Measurements from ENCODE around the gene KRTAP3-3. TPM values are rescaled to one million over a fixed set of nuclear protein-coding genes. Genes with fewer than 3 reads are reported as not detected.

Gene KRTAP3-3
- total RNA-seq, 1 experiment from 2014 or later = not detected

DNA sequence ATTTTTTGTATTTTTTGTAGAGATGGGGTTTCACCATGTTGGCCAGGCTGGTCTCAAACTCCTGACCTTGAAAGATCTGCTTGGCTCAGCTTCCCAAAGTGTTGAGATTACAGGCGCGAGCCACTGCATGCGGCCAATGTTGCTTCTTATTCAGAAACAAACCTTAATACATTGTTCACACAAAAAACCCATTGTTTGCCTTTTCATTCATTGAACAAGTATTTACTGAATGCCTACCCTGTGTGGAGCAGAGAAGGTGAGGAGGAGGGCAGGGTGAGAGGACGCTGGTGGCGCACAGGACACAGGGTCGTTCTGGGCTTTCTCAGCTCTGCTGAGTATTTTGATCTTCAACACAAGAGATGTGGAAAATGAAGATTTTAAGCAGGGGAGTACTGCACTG, 48.5 kb downstream of the KRTAP3-3 start (continued):
- TF ChIP-seq, protein P1, sequence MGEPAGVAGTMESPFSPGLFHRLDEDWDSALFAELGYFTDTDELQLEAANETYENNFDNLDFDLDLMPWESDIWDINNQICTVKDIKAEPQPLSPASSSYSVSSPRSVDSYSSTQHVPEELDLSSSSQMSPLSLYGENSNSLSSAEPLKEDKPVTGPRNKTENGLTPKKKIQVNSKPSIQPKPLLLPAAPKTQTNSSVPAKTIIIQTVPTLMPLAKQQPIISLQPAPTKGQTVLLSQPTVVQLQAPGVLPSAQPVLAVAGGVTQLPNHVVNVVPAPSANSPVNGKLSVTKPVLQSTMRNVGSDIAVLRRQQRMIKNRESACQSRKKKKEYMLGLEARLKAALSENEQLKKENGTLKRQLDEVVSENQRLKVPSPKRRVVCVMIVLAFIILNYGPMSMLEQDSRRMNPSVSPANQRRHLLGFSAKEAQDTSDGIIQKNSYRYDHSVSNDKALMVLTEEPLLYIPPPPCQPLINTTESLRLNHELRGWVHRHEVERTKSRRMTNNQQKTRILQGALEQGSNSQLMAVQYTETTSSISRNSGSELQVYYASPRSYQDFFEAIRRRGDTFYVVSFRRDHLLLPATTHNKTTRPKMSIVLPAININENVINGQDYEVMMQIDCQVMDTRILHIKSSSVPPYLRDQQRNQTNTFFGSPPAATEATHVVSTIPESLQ (CRISPR knock-in tag; IDR thresholded peaks at IDR 0.05) = no peak
- TF ChIP-seq, protein P2, sequence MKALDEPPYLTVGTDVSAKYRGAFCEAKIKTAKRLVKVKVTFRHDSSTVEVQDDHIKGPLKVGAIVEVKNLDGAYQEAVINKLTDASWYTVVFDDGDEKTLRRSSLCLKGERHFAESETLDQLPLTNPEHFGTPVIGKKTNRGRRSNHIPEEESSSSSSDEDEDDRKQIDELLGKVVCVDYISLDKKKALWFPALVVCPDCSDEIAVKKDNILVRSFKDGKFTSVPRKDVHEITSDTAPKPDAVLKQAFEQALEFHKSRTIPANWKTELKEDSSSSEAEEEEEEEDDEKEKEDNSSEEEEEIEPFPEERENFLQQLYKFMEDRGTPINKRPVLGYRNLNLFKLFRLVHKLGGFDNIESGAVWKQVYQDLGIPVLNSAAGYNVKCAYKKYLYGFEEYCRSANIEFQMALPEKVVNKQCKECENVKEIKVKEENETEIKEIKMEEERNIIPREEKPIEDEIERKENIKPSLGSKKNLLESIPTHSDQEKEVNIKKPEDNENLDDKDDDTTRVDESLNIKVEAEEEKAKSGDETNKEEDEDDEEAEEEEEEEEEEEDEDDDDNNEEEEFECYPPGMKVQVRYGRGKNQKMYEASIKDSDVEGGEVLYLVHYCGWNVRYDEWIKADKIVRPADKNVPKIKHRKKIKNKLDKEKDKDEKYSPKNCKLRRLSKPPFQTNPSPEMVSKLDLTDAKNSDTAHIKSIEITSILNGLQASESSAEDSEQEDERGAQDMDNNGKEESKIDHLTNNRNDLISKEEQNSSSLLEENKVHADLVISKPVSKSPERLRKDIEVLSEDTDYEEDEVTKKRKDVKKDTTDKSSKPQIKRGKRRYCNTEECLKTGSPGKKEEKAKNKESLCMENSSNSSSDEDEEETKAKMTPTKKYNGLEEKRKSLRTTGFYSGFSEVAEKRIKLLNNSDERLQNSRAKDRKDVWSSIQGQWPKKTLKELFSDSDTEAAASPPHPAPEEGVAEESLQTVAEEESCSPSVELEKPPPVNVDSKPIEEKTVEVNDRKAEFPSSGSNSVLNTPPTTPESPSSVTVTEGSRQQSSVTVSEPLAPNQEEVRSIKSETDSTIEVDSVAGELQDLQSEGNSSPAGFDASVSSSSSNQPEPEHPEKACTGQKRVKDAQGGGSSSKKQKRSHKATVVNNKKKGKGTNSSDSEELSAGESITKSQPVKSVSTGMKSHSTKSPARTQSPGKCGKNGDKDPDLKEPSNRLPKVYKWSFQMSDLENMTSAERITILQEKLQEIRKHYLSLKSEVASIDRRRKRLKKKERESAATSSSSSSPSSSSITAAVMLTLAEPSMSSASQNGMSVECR (CRISPR knock-in tag; IDR thresholded peaks at IDR 0.05; ENCODE audit: borderline replicate concordance) = no peak

DNA sequence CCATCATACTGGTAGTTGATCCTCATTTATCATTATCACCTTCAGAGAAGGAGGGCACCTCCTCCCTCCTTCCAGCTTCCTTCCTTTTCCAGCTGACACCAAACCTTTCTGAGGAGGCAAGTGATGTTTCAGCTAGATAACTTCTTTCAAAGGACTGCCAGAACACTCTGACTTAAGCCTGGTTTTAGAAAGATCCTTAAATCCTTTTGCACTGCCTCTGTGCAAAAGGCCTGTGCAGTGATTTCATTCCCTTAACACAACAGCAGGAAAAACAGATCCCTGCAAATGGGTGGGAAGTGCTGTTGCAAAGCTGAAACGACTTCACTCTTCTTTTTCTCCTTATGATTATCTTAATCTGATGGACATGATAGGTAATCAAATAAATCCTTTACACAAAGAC, 49.4 kb downstream of the KRTAP3-3 start:
- ATAC-seq (no peak), DNase-seq (ENCODE audit: low spot score) (no peak)
- Mint-ChIP-seq H3K27ac (no peak overlapping the region), H3K27me3 (ENCODE audit: low read depth) (no peaks in the 10 kb centered on the region), H3K9me3 (peaks cover 3% of the 10 kb centered on the region; the same call in 1 of the 2 replicates), H3K4me1 (0 out of 2 replicates have a peak, but pooled peaks cover 2% of the 10 kb centered on the region), H3K4me3 (no peak overlapping the region), H3K36me3 (no peaks in the 10 kb centered on the region)
- ChIA-PET CTCF (no interaction called here), POLR2A (no interaction called here)
- TF ChIP-seq CREB1 (CRISPR knock-in tag; IDR thresholded peaks at IDR 0.05) = no peak
- no peak for TF ChIP-seq FOXP1 (CRISPR knock-in tag; IDR thresholded peaks at IDR 0.05; ENCODE audit: borderline replicate concordance)
- no peak for TF ChIP-seq ZNF671 (CRISPR knock-in tag; IDR thresholded peaks at IDR 0.05)
- TF ChIP-seq, protein P3, sequence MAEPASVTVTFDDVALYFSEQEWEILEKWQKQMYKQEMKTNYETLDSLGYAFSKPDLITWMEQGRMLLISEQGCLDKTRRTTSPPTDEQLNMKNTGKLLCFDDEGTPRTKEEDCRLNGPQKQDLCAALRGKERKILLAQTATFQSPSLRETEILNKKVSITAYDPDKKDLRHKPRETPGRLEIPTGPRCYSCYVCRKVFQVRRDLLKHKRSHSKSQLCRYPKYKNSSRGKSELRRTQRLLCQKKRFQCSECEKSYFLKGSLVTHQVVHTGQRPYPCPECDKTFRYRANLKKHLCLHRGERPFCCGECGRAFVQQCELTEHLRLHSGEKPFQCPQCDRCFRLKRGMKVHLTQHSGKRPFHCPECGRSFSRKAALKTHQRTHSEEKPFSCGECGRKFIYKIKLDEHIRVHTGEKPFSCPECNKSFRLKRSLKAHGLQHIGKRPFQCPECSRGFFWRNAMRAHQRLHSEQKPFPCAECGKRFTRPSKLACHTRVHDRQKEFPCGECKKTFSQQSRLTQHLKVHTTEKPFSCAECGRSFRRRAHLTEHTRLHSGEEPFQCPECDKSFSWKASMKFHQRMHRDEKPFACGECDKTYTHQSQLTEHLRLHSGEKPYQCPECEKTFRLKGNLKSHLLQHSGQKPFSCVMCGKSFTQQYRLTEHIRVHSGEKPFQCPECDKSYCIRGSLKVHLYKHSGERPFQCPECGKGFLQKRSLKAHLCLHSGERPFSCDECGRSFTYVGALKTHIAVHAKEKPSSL (CRISPR knock-in tag; conservative IDR thresholded peaks at IDR 0.05) = no peak
- TF ChIP-seq, protein P4, sequence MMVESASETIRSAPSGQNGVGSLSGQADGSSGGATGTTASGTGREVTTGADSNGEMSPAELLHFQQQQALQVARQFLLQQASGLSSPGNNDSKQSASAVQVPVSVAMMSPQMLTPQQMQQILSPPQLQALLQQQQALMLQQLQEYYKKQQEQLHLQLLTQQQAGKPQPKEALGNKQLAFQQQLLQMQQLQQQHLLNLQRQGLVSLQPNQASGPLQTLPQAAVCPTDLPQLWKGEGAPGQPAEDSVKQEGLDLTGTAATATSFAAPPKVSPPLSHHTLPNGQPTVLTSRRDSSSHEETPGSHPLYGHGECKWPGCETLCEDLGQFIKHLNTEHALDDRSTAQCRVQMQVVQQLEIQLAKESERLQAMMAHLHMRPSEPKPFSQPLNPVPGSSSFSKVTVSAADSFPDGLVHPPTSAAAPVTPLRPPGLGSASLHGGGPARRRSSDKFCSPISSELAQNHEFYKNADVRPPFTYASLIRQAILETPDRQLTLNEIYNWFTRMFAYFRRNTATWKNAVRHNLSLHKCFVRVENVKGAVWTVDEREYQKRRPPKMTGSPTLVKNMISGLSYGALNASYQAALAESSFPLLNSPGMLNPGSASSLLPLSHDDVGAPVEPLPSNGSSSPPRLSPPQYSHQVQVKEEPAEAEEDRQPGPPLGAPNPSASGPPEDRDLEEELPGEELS (CRISPR knock-in tag; IDR thresholded peaks at IDR 0.05) = no peak
- TF ChIP-seq, protein P5, sequence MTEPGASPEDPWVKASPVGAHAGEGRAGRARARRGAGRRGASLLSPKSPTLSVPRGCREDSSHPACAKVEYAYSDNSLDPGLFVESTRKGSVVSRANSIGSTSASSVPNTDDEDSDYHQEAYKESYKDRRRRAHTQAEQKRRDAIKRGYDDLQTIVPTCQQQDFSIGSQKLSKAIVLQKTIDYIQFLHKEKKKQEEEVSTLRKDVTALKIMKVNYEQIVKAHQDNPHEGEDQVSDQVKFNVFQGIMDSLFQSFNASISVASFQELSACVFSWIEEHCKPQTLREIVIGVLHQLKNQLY (CRISPR knock-in tag; IDR thresholded peaks at IDR 0.05) = no peak
- TF ChIP-seq, protein P6, sequence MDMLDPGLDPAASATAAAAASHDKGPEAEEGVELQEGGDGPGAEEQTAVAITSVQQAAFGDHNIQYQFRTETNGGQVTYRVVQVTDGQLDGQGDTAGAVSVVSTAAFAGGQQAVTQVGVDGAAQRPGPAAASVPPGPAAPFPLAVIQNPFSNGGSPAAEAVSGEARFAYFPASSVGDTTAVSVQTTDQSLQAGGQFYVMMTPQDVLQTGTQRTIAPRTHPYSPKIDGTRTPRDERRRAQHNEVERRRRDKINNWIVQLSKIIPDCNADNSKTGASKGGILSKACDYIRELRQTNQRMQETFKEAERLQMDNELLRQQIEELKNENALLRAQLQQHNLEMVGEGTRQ (CRISPR knock-in tag; IDR thresholded peaks at IDR 0.05) = no peak
- TF ChIP-seq SOX15 (CRISPR knock-in tag; IDR thresholded peaks at IDR 0.05) = no peak
- TF ChIP-seq SP1 (CRISPR knock-in tag; conservative IDR thresholded peaks at IDR 0.05) = no peak
- TF ChIP-seq, protein P7, sequence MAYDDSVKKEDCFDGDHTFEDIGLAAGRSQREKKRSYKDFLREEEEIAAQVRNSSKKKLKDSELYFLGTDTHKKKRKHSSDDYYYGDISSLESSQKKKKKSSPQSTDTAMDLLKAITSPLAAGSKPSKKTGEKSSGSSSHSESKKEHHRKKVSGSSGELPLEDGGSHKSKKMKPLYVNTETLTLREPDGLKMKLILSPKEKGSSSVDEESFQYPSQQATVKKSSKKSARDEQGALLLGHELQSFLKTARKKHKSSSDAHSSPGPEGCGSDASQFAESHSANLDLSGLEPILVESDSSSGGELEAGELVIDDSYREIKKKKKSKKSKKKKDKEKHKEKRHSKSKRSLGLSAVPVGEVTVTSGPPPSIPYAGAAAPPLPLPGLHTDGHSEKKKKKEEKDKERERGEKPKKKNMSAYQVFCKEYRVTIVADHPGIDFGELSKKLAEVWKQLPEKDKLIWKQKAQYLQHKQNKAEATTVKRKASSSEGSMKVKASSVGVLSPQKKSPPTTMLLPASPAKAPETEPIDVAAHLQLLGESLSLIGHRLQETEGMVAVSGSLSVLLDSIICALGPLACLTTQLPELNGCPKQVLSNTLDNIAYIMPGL (CRISPR knock-in tag; IDR thresholded peaks at IDR 0.05) = no peak
- TF ChIP-seq, protein P8, sequence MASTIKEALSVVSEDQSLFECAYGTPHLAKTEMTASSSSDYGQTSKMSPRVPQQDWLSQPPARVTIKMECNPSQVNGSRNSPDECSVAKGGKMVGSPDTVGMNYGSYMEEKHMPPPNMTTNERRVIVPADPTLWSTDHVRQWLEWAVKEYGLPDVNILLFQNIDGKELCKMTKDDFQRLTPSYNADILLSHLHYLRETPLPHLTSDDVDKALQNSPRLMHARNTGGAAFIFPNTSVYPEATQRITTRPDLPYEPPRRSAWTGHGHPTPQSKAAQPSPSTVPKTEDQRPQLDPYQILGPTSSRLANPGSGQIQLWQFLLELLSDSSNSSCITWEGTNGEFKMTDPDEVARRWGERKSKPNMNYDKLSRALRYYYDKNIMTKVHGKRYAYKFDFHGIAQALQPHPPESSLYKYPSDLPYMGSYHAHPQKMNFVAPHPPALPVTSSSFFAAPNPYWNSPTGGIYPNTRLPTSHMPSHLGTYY (CRISPR knock-in tag; IDR thresholded peaks at IDR 0.05) = no peak
- TF ChIP-seq ETV6 (CRISPR knock-in tag; IDR thresholded peaks at IDR 0.05) = no peak
- TF ChIP-seq, protein P9, sequence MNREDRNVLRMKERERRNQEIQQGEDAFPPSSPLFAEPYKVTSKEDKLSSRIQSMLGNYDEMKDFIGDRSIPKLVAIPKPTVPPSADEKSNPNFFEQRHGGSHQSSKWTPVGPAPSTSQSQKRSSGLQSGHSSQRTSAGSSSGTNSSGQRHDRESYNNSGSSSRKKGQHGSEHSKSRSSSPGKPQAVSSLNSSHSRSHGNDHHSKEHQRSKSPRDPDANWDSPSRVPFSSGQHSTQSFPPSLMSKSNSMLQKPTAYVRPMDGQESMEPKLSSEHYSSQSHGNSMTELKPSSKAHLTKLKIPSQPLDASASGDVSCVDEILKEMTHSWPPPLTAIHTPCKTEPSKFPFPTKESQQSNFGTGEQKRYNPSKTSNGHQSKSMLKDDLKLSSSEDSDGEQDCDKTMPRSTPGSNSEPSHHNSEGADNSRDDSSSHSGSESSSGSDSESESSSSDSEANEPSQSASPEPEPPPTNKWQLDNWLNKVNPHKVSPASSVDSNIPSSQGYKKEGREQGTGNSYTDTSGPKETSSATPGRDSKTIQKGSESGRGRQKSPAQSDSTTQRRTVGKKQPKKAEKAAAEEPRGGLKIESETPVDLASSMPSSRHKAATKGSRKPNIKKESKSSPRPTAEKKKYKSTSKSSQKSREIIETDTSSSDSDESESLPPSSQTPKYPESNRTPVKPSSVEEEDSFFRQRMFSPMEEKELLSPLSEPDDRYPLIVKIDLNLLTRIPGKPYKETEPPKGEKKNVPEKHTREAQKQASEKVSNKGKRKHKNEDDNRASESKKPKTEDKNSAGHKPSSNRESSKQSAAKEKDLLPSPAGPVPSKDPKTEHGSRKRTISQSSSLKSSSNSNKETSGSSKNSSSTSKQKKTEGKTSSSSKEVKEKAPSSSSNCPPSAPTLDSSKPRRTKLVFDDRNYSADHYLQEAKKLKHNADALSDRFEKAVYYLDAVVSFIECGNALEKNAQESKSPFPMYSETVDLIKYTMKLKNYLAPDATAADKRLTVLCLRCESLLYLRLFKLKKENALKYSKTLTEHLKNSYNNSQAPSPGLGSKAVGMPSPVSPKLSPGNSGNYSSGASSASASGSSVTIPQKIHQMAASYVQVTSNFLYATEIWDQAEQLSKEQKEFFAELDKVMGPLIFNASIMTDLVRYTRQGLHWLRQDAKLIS (CRISPR knock-in tag; IDR thresholded peaks at IDR 0.05; ENCODE audit: borderline replicate concordance) = no peak
- no peak for TF ChIP-seq ZNF232 (CRISPR knock-in tag; IDR thresholded peaks at IDR 0.05)

All from WTC11 (cell line).